DOHH2 (cell line): ENCODE measurements around the gene NOL4L.

Experiments
- H3F3A ChIP-seq: fragments of 200-600 bp; sonication (generic), shearing (Covaris generic); 2 replicates; pipeline ENCODE4 v1.6.0; 2016; ENCODE audit warnings: antibody characterized with exemption, mild to moderate bottlenecking; ENCODE audit not compliant: control insufficient read depth, insufficient read depth
- H3K27ac ChIP-seq: fragments of 200-600 bp; sonication (generic); 2 replicates; pipeline ENCODE4 v1.5.1; 2014; ENCODE audit warnings: low read depth, mild to moderate bottlenecking, low read length, moderate library complexity
- H3K27me3 ChIP-seq: fragments of 200-600 bp; sonication (generic); 2 replicates; pipeline ENCODE4 v1.6.1; 2014; ENCODE audit warnings: mild to moderate bottlenecking, low read length, mixed read lengths; ENCODE audit not compliant: control insufficient read depth
- H3K36me3 ChIP-seq: fragments of 200-600 bp; sonication (generic); 2 replicates; pipeline ENCODE4 v1.6.1; 2014; ENCODE audit warnings: mild to moderate bottlenecking, low read length, moderate library complexity, mixed read lengths; ENCODE audit not compliant: control insufficient read depth
- H3K4me1 ChIP-seq: fragments of 200-600 bp; sonication (generic); 2 replicates; pipeline ENCODE4 v1.6.1; 2014; ENCODE audit warnings: mild to moderate bottlenecking, low read length, mixed read lengths; ENCODE audit not compliant: control insufficient read depth
- H3K4me2 ChIP-seq: fragments of 200-600 bp; sonication (generic); 2 replicates; pipeline ENCODE4 v1.6.0; 2014; ENCODE audit warnings: mild to moderate bottlenecking, low read length, moderate library complexity
- H3K4me3 ChIP-seq: fragments of 200-600 bp; sonication (generic); 2 replicates; pipeline ENCODE4 v1.5.1; 2014; ENCODE audit warnings: mild to moderate bottlenecking, low read length, mixed read lengths
- H3K79me2 ChIP-seq: fragments of 200-600 bp; sonication (generic); 2 replicates; pipeline ENCODE4 v1.6.1; 2014; ENCODE audit warnings: mild to moderate bottlenecking, low read length, mixed read lengths; ENCODE audit not compliant: control insufficient read depth
- H3K9me2 ChIP-seq: fragments of 200-600 bp; sonication (generic); replicated peaks from 2 replicates; pipeline ENCODE4 v1.6.1; 2014; ENCODE audit warnings: mild to moderate bottlenecking, low read length, mixed read lengths; ENCODE audit not compliant: control insufficient read depth
- H3K9me3 ChIP-seq: fragments of 200-600 bp; sonication (generic); 2 replicates; pipeline ENCODE4 v1.6.1; 2014; ENCODE audit warnings: antibody characterized with exemption, low read length, mixed read lengths; ENCODE audit not compliant: control insufficient read depth, insufficient read depth
- H4K20me1 ChIP-seq: fragments of 200-600 bp; sonication (generic); 2 replicates; pipeline ENCODE4 v1.6.0; 2014; ENCODE audit warnings: low read depth, mild to moderate bottlenecking, antibody characterized with exemption, low read length, moderate library complexity; ENCODE audit not compliant: control insufficient read depth, insufficient read depth
- CTCF ChIP-seq: fragments of 200-600 bp; sonication (generic); IDR thresholded peaks from one replicate; pipeline ENCODE4 v1.5.1; 2014; ENCODE audit warnings: antibody characterized with exemption, mild to moderate bottlenecking, low read depth, low read length; ENCODE audit not compliant: poor library complexity, severe bottlenecking
- EZH2phosphoT487 ChIP-seq: fragments of 200-600 bp; sonication (generic); IDR thresholded peaks from 2 replicates; pipeline ENCODE4 v1.6.1; 2017; ENCODE audit warnings: borderline replicate concordance, mild to moderate bottlenecking, antibody characterized with exemption, low read length, moderate library complexity, mixed read lengths

Gene NOL4L

GRCh38 chr20:32588040-32588439 lies 2.9 kb upstream of the NOL4L start:
- Histone ChIP-seq H3K9me2 (no peaks in the 10 kb centered on the region), H3K27me3 (peaks cover 40% of the 10 kb centered on the region), H3K27ac (no peak overlapping the region), H4K20me1 (no peaks in the 10 kb centered on the region), H3F3A (peaks cover 13% of the 10 kb centered on the region; the same call in 1 of the 2 replicates), H3K36me3 (no peaks in the 10 kb centered on the region), H3K4me3 (no peak overlapping the region), H3K79me2 (no peaks in the 10 kb centered on the region), H3K4me2 (no peak overlapping the region), H3K4me1 (peaks cover 23% of the 10 kb centered on the region), H3K9me3 (no peaks in the 10 kb centered on the region)
- TF ChIP-seq EZH2phosphoT487 (no peak), CTCF (no peak)

GRCh38 chr20:32586291-32586690 lies 1.2 kb upstream of the NOL4L start:
- Histone ChIP-seq H4K20me1 (no peaks in the 10 kb centered on the region), H3K4me2 (peak overlapping the region; percentile 47), H3F3A (peaks cover 13% of the 10 kb centered on the region; the same call in 1 of the 2 replicates), H3K27me3 (peaks cover 40% of the 10 kb centered on the region), H3K4me1 (peaks cover 41% of the 10 kb centered on the region), H3K27ac (no peak overlapping the region), H3K36me3 (no peaks in the 10 kb centered on the region), H3K4me3 (no peak overlapping the region), H3K9me2 (no peaks in the 10 kb centered on the region), H3K79me2 (no peaks in the 10 kb centered on the region), H3K9me3 (no peaks in the 10 kb centered on the region)
- TF ChIP-seq EZH2phosphoT487 (no peak), CTCF (no peak)

DNA sequence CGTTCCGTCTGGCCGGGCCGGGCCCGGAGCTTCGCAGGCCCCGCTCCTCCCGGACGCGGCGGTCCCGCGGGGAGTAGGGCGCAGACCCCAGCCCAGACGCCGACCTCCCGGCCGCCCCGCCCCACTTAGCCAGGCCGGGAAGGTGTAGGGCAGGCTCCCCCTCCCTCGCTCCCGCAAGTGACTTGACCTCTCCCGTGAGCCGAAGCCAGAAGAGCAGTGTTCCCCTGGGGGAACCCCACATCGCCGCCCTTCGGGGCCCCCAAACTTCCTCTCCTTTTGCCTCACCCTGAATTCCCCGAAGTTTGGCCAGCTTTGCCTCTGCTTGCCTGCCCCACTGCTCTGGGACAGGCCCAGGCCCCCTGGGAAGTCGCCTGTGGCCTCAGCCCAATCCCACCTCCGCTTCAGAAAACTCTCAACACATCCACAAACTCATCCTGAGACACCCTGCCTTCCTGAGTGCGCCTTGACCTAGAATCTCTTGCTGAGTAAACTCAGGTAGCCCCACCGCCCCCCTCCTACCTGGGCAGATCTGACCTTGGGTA lies 524 bp upstream of the NOL4L start:
- H4K20me1 ChIP-seq, result no peaks in the 10 kb centered on the region
- H3K9me2 ChIP-seq, result no peaks in the 10 kb centered on the region
- no peaks in the 10 kb centered on the region for H3K9me3 ChIP-seq
- H3K4me2 ChIP-seq, result peak overlapping the region; percentile 47
- no peak for TF ChIP-seq CTCF
- TF ChIP-seq EZH2phosphoT487, result no peak; the same call in 1 of the 2 replicates
- H3K27me3 ChIP-seq, result peaks cover 40% of the 10 kb centered on the region
- H3K4me3 ChIP-seq, result peak overlapping the region; percentile 20; the same call in 1 of the 2 replicates
- H3K4me1 ChIP-seq, result peaks cover 45% of the 10 kb centered on the region
- no peak overlapping the region for H3K27ac ChIP-seq
- H3K36me3 ChIP-seq, result no peaks in the 10 kb centered on the region
- no peaks in the 10 kb centered on the region for H3K79me2 ChIP-seq
- H3F3A ChIP-seq, result peaks cover 13% of the 10 kb centered on the region; the same call in 1 of the 2 replicates
